Stimulated activated CD4-positive, alpha-beta T cell treated with anti-CD3 and anti-CD28 coated beads, Interleukin-12 subunit alpha, Interleukin-12 subunit beta, amount 100 ng/mL, for 24 hours (primary cell): ENCODE measurements around the gene ZBTB8A.
A peak's percentile ranks its signal among the peaks of the same experiment; 100 is the strongest.
"Not testable (repeated sequence)": the region's sequence is repeated elsewhere in the genome, so short reads cannot be mapped to it uniquely, and the experiment has no call there.

Experiments used
- DNase-seq, 2 experiments: peaks; one replicate each; pipeline ENCODE4 v3.0.0-alpha.2; 2020; ENCODE audit warnings: low read depth in 2 of 2

The ZBTB8A gene

DNA sequence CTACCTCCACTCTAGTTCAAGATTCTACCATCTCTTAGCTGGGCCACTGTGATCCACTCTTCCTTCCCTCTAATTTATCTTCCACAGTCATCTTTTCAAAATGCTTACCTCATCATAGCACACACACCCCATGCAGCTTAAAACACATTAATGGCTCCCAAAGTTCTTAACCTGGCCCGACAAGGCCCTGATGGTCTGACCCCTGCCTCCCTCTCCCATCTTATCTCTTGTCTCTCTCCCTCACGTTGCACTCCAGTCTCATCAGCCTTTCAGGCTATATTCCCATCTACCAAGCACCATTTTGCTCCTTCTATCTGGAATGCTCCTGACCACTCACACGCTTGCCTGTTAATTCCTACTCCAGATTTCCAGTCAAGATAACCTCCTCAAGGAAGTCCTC, 2.5 kb upstream of the ZBTB8A start:
- DNase-seq = no peak

DNA sequence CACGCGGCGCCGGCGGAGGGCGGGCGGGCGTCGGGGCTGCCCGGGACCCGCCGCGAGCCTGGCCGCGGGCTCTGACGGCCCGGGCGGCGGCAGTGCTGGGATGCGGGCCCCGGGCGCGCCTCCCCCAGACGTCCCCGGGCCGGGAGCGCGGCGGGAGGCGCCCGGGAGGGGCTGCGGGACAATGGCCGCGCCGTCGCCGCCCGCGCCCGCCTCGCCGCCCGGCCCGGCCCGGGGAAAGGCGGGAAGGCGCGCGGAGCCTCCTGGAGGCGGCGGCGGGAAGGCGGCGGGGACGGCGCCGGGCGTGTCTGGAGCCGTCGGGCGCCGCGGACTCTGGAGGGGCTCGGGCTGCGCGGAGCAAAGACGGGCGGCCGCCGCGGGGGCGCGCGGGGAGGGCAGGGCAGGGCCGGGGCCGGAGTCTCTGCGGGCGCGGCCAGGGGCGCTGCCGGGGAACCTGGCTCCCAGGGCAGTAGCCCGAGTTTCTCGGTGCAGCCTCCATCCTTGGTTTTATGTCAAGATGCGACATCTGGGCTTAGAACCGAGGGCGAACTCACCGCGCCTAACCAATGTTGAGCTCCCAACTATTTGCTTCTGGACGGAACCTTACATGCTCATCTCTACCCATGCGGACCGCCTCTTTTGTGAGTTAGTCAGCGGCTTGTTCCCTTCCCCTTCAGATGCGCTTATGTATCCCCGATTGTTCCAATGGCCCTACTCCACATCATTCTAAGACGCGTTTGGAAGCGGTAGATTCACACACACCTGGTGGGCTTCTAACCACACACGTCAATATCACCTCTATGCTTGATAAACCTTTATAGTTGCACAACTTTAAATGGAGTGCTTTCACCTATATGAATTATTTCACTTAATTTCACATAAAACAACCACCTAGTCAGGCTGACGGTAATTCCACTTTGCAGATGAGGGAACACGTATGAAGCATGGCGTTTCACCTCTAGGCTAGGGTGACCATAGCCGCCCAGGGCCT, 651 bp downstream of the ZBTB8A start:
- peak in 1 of 2 experiments; percentile 1 for DNase-seq

DNA sequence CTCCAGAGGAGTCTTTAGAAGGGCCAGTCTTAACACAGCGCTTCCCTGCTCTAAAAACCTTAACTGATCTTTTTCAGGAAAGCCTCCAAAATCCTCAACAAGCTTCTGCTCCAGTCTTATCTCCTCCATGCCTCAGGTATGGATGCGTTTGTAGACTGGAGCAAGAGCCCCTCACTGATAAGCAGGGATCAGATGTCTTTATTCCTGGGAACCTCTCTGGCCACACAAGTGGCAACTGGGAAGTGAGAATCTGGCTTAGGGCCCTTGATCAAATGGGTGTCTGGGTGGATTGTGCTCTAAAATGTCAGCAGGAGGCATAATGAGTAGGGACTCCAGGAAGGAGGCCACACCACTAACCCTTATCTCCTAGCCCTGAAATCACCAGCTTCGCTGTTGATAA, 1.4 kb downstream of the ZBTB8A start:
- DNase-seq = no peak

DNA sequence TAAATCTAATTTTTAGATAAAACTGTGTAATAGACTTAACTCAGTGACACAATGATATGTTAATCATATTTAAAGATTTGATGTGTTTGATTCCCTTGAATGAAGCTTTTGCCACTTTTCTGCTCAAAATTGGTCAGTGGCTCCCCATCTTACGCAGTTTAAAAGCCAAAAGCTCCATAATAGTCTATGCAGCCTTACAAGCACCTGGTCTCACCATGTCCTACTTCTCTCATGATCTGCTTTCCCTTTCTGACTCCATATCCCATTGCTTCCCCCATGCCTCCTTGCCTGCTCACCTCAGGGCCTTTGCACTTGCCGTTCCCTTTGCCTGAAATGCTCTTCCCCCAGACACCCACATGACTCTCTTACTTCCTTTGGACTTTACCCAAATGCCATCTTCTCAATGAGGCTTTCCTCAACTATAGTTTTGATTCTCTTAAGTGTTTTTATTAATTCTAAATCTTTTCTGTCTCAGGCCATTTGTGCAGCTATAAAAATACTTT, 1.9 kb downstream of the ZBTB8A start:
- DNase-seq = no peak

DNA sequence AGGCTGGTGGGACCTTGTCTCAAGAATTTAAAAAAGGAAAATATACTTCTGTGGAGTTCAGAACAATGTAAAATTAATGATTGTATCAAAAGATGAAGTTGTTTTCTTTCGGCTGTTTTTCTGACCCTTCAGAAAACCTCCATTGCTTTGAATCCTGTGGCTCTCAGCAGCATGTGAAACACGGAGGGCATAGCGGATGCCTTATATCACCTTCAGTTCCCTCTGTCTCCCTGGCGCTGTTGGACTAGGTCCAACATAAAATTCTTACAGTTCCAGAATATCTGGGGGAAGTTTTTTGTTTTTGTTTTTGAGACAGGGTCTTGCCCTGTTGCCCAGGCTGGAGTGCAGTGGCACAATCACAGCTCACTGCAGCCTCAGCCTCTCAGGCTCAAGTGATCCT, 7.4 kb downstream of the ZBTB8A start:
- no peak for DNase-seq

DNA sequence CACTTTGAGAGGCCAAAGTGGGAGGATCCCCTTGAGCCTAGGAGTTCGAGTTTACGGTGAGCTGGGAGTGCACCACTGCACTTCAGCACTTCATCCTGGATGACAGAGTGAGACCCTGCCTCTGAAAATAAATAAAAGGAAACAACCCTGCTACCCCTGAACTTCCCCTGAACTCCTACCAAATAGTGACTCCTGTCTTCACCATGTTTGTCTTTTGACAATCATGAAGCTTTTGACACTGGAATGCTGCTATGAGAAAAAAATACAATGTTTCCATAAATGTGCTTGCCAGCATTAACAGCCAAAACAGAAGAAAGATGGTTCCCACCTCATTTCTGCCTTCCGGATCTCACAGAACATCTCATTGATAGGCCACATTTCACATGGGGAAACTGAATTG, 10.4 kb downstream of the ZBTB8A start:
- DNase-seq = no peak

DNA sequence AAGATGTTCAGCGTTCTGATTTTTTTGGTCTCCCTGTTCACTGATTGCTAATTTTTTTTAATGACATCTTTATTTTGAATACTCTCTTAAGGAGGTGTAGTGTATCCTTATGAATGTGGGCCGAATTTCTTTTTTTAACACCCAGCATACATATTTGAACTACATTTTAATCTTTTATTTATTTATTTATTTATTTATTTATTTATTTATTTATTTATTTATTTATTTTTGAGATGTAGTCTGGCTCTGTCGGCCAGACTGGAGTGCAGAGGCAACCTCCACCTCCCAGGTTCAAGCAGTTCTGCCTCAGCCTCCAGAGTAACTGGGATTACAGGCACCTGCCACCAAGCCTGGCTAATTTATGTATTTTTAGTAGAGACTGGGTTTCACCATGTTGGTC, 15.1 kb downstream of the ZBTB8A start:
- DNase-seq = no peak

DNA sequence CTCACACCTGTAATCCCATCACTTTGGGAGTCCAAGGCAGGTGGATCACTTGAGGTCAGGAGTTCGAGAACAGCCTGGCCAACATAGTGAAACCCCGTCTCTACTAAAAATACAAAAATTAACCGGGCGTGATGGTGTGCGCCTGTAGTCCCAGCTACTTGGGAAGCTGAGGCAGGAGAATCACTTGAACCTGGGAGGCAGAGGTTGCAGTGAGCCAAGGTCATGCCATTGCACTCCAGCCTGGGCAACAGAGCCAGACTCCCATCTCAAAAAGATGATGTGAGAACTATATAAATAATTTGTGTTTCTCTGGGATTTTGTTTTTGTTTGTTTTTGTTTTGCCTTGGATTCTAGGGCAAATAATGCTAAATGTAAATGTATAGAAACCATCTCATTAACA, 17.8 kb downstream of the ZBTB8A start:
- DNase-seq = not testable (repeated sequence)

DNA sequence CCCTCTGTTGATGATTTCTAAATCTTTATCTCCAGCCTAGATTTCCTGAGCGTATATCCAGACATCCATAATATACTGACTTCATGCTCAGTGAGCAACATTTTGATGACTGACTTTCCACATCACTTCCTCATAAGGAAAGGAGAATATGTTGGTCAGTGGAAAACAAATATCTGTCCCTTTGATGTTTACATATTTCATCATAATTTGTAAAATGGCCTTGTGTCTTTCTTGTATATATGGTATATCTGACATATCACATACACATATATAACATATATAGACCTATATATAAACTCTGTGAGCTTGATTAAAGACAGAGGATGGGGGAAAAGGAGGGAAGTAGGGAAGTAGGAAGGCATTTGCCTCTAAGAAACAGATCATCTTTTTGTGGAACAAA, 18.6 kb downstream of the ZBTB8A start:
- no peak for DNase-seq

DNA sequence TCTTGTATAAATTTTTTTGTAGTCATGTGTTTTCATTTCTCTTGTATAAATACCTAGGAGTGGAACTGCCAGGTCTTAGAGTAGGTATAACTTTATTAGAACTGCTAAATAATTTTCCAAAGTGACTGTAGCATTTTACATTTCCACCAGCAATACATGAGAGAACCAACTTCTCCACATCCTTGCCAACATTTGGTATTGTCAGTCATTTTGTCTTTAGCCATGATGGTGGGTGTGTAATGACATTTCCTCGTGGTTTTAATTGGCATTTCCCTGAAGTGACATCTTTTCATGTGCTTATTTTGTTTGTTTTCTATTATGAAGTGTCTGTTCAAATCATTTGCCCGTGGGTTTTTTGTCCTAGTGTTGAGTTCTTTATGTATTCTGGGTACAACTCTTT, 29.7 kb downstream of the ZBTB8A start:
- DNase-seq = no peak

DNA sequence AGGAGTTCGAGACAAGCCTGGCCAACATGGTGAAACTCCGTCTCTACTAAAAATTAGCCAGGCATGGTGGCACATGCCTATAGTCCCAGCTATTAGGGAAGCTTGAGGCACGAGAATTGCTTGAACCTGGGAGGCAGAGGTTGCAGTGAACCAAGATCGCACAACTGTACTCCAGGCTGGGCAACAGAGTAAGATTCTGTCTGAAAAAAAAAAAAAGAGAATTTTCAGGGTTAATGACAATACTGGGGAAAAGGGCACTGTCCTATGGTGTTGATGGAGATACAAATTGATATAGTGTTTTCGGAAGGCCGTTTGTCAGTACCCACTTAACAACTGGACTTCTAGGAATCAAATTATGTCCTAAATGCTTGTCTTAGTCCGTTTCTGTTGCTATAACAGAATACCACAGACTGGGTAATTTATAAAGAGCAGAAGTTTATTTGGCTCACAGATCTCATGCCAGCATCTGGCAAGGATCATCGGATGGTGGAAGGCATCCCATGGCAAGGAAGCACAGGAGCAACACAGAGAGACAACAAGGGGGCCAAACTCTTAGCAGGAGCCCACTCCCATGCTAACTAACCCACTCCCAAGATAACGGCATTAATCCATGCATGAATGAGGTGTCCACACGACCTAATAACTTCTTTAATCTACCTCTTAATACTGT, 41.3 kb downstream of the ZBTB8A start:
- no peak for DNase-seq

DNA sequence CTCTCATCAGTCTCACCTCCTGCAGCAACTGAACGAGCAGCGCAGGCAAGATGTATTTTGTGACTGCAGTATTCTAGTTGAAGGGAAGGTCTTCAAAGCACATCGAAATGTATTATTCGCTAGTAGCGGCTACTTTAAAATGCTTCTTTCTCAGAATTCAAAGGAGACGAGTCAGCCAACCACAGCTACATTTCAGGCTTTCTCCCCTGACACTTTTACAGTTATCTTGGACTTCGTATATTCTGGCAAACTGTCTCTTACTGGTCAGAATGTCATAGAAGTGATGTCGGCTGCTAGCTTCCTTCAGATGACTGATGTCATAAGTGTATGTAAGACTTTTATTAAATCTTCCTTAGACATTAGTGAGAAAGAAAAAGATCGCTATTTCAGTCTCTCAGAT, 53.7 kb downstream of the ZBTB8A start:
- DNase-seq = no peak

DNA sequence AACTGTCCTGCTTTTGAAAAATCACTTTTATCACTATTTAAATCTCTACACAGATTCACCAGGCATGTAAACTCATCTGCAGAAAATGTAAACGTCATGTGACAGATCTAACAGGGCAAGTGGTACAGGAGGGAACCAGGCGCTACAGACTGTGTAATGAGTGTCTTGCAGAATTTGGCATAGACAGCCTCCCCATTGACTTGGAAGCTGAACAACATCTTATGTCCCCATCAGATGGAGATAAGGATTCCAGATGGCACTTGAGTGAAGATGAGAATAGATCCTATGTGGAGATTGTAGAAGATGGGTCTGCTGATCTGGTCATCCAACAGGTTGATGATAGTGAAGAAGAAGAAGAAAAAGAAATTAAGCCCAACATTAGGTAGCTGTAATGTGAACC, 60.8 kb downstream of the ZBTB8A start:
- DNase-seq = no peak

DNA sequence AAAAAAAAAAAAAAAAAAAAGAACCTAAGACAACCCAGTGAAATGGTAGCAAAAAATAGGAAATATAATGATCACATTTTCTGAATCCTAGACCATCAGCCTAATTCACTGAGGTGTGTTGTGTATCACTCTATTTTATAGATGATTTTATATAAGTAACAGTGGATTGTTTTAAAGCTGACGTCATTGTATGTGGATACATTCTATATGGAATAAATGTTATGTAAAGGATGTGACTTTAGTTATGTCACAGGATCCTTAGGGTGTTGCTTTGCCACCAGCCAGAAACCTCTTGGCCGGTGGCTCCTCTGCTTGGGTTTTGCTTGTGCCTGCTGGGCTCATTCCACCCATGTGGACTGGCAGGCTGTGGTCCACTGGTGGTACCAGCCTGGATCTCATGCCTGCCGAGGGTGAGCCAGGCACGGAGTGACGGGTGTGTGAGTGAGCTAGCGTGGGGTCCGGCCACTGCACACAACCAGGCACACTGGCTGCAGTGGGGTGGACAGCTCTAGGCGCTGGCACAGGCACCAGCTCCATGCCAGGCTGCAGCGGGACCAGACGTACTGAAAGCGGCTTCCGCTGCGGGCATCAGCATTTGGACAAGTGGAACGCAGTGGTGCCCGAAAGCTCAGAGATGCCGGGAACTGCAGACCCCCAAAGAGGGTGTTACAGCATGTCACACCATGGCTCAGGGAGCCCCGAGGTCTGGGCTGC, 66.6 kb downstream of the ZBTB8A start:
- DNase-seq = no peak

DNA sequence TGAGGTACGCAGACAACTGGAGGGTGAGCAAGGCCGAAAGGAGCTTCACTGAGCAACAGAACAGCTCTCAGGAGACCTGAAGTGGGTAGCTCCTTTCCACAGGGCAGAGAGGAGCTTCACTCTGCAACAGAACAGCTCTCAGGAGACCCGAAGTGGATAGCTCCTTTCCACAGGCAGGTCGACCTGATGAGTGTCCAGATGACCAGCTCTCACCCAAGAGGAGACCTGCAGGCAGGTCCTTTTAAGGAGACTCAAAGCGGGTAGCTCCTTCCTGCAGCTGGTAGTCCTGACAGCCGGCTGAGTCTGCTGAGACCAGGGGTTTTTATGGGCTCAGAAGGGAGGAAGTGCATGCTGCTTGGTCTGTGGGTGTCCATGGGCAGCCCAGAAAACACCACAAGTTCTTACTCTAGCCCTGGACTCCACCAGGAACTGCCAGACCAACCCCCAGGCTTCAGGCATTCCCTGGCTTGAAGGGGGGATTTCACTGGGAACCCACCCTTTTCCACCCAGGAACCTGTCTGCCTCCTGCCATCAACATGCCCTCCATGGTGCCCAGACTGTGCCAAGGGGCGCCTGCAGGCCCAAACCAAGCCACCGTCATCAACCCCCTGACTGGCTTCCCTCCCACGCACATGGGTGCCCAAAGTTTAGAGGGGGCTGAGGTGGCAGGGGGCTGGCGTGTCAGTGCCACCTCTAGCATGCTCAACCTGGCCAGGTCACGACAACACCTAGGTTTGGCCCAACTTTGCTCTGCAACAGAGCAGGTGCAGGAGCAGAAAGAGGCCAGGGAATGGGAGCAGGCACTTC, 67.5 kb downstream of the ZBTB8A start:
- no peak for DNase-seq

DNA sequence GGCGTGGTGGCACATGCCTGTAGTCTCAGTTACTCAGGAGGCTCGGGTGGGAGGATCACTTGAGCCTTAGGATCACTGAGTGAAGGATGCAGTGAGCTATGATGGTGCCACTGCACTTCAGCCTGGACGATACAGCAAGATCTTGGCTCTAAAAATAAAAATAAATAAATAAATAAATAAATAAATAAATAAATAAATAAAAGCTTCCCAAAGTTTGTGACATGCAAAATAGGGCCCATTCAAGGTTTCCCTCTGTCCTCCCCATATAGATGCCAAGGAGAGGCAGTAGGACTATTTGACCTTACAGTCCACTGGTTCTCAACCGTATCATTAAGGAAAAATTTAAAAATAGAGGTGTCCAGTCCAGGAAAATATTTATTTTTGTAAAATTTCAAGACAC, 70.0 kb downstream of the ZBTB8A start:
- no peak for DNase-seq

DNA sequence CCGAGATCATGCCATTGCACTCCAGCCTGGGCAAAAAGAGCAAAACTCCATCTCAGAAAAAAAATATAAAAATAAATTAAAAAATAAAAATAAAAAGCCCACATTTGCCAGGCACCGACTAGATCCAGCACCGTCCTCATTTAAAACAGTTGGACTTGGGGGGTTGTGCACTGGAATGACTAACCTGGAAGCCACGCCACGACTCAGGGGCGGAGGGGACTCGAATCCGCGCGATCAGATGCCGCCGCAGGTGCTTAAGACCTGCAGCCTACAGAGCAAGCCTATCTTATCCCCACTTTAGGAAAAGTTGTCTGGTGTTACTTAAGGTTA, 72.6 kb downstream of the ZBTB8A start:
- DNase-seq = no peak

DNA sequence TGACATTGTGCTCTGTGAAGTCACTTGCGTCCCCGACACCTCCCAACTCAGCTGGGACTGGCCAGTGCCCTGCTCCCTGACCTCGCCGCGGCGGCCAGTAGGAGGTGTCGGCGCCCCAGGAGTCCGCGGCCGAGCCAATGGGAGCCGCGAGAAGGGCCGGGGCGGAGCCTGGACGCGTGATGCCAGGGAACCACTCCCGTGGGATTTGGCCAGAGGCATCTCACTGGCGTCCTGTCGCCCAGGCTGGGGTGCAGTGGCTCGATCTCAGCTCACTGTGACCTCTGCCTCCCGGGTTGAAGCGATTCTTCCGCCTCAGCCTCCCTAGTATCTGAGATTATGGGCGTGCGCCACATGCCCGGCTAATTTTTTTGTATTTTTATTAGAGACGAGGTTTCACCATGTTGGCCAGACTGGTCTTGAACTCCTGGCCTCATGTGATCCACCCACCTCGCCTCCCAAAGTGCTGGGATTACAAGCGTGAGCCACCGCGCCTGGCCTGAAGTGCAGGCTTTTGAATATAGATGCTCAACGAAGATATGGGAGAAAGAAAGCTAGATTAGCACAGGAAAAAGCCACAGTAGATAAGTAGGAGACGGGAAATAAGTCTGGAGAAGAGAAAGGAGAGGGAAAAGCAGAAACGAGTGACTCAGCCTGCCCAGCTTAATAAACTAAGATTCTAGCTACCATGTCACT, 73.1 kb downstream of the ZBTB8A start:
- DNase-seq = peak in 1 of 2 experiments; percentile 54

DNA sequence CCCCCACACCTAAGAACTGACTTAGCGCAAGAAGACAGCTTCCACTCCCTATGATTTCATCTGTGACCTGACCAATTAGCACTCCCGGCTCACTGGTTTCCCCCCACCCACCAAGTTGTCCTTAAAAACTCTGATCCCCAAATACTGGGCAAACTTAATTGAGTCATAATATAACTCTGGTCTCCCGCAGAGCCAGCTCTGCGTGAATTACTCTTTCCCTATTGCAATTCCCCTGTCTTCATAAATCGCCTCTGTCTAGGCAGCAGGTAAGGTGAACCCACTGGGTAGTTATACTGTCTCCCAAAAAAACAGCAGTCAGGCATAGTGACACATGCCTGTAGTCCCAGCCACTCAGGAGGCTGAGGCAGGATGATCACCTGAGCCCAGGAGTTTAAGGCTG, 74.2 kb downstream of the ZBTB8A start:
- DNase-seq = no peak

DNA sequence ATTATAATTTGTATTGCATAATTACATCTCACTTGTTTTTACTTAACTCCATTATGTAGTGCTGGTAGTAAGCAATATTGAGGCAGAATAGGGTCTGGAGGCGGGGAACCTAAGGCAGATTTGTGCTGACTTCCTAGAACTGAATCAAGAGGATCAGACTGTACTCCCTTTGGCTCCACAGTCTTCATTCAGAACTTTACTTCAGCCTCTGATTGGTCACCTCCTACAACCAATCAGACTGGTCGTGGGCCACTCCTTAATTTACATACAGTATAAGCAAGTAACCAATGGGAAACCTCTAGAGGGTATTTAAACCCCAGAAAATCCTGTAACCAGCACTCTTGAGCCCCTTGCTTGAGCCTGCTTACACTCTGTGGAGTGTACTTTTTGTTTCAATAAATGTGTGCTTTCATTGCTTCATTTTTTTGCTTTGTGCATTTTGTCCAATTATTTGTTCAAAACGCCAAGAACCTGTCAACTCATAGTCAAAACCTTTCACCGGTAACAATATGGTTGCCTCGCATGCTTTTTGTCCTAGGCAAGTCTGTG, 79.5 kb downstream of the ZBTB8A start:
- DNase-seq = no peak
